Suppressor macrophage (primary cell): ENCODE results near the gene TMEM39A.

Experiments
- DNase-seq, 4 experiments: peaks; one replicate each; pipeline ENCODE4 v3.0.0-alpha.2; 2020 to 2022

The TMEM39A gene

GRCh38 chr3:119444590-119444989 lies 18.8 kb downstream of the TMEM39A start:
- no peak for DNase-seq

DNA sequence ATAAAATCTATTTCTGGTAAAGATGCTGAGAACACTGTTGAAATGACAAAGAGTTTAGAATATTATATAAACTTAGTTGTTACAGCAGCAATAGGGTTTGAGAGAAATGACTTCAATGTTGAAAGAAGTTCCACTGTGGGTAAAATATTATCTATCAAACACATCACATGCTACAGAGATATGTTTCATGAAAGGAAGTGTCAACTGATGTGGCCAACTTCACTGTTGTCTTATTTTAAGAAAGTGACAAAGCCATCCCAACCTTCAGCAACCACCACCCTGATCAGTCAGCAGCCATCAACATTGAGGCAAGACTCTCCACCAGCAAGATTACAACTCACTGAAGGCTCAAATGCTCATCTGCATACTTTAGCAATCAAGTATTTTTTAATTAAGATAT lies 20.2 kb downstream of the TMEM39A start:
- no peak for DNase-seq

GRCh38 chr3:119437691-119438258 lies 25.6 kb downstream of the TMEM39A start:
- DNase-seq: no peak

- DNase-seq: no peak
These were observed 26.4 kb downstream of the TMEM39A start for GRCh38 chr3:119436977-119437376.

GRCh38 chr3:119434703-119435102 lies 28.7 kb downstream of the TMEM39A start:
- DNase-seq: no peak

DNA sequence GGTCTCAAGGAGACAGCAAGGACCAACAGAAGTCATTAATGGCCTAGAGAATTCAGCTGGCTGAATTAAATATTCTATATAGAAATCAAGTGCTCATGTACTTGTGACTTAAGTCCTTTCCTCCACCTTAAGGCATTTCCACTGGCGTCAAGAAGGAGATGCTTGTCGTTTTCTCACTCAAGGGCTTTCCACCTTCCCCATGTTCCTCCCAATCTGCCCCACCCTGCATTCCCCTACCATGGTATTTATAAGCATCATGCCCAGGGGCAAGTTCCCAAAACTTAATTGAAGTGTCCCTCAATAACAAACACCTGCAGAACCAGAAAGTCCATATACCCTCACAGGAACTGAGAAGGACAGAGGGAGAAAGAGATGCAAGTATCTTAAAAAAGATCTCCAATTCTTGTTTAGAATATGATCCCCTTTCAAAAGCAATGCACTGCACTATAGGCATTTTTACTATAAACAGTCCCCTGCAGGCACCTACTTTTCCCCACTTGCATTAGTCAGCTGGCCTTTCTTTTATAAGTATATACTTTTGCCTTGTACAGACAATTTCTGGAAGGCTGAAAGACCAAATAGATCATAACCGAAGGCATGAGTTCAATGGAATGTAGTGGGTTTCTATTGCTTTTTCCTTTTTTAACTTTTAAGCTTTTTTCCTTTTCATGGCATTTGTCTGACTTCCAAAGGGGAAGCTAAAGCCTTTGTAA lies 29.6 kb downstream of the TMEM39A start:
- no peak for DNase-seq

GRCh38 chr3:119428538-119428937 lies 34.9 kb downstream of the TMEM39A start:
- no peak for DNase-seq

GRCh38 chr3:119427669-119428068 lies 35.7 kb downstream of the TMEM39A start:
- no peak for DNase-seq

DNA sequence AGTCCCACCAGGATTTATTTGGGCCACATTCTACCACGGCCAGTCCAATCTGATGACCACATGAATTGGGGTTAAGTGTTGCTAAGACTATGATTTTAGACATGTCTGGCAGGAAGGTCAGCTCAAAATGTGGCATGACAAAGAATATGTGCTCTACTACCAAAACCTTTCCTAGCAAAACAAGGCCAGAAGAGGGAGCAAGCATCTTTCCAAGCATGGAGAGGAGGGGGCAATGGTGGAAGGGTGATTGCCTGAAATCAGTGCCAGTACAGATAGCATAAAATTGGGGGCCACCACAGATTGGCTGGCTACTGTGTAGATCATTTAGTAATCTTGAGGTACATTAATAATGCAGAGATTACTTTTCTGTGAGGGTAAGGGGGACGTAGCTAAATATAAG lies 43.2 kb downstream of the TMEM39A start:
- DNase-seq: no peak

DNA sequence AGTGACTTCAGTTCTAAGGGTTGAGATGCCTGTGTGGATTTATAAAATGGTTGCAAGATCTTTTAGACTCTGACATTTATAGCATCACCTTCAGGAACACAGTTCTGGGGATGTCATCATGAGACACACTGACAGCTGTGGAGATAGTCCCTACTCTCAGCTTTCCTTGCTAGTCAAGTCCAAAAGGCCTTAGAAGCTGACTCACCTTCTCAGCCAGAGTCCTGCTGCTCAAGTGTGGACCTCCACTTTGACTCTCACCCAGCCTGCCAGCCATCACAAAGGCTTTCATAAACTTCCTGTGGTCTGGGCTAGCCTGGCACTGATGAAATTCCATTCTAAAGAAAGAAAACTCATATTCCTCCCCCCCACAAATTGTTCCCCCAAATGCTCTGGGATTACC lies 44.8 kb downstream of the TMEM39A start:
- DNase-seq: no peak

DNA sequence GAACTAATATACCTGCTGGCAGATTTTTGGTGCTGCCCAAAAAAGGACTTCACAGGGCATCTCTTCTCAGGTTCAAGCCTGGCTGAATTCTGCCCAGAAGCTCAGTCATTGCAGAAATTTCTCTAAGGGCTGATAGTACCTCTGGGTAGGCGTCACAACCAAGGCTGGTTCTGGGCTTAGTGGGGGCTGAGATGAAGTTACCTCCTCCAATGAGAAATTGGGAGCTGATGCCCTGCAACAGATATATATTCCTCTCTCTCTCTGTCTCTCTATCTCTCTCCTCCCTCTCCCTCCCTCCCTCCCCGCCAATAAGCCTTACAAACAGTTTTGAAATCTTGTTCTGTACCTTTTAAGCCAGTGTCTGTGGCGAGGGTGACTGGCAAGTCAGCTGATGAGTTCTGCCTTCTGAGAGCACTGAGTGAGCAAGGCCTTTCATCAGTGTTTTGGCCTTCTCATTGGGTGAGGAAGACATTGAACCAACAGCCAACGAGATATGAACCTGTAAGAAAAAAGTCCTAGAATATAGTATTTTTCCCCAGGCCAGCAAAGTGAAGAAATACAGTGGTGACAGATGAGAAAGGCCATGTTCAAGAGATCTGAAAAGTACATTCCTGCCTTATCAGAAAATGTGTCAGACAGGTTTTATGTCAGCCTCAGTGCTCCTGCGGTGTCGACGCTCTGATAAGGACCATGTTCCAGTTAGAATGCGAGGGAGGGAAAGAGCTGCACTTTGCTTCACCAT lies 45.5 kb downstream of the TMEM39A start:
- no peak for DNase-seq

- no peak for DNase-seq
These were observed 46.5 kb downstream of the TMEM39A start for GRCh38 chr3:119416873-119417272.

- DNase-seq: no peak
These were observed 49.7 kb downstream of the TMEM39A start for GRCh38 chr3:119413603-119414280.

- no peak for DNase-seq
These were observed 53.6 kb downstream of the TMEM39A start for GRCh38 chr3:119409844-119410243.

DNA sequence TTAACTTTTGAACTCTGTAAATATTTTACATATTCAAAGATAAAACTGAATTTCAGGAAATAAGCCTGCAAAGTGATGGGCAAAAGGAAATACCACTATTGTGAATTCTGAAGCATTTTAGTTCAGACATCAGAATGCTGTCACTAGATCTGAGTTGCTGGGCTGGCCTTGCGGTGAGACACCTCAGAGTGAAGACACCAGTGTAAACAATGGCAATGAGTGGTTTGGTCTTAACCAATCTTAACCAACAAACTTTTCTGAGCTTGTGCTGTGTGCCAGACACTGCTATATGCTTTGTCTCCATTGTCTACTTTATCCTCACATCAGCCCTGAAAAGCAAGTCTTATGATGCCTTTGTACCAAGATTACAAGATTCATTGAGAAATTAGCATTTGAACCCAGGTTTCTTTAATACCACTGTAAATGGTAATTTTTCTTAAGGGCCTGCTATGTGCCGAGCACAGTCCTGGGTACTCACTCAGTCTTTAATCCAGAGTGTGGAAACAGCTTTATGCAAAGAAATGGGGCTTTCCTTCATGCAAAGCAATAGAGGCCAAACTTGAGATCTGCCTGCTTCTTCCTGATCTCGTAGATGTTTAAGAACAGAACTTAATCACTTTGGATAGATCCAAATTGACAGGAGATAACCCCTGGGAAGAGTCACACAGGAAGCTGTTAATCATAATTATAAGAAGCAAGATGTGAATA lies 55.0 kb downstream of the TMEM39A start:
- no peak for DNase-seq

DNA sequence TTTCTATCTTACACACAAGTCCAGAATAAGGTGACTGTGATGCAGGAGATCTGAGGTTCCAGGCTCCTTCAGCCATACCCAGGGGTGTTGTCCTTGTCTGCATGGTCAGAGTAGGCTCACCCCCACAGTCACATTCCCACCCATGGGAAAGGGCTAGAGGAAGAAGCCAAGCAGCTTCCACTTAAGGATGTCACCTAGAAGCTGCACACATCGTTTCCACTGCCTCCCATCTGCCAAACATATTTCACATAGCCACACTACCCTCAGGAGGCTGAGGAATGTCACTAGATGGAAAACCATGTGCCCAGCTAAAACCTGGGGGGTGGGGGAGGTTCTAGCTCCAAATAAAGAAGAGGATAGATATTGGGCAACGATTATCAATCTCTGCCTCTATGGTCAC lies 58.1 kb downstream of the TMEM39A start:
- DNase-seq: no peak

DNA sequence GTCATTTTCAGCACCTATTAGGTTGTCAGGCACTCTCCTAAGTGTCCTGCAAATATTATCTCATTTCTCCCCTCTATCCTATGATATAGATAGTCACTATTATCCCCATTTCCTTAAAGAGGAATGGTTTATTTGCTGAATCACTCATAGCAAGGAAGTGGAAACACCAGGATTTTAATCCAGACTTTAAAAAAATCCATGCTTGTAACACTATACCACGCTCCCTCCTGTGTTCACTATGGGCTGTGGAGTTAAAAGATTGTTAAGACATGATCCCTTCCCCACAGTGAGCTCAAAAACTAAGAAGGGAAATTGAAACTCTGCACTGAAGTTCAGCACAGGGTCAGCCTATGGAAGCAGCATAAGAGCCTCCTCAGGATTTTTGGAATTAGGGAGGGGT lies 60.2 kb downstream of the TMEM39A start:
- DNase-seq: no peak

DNA sequence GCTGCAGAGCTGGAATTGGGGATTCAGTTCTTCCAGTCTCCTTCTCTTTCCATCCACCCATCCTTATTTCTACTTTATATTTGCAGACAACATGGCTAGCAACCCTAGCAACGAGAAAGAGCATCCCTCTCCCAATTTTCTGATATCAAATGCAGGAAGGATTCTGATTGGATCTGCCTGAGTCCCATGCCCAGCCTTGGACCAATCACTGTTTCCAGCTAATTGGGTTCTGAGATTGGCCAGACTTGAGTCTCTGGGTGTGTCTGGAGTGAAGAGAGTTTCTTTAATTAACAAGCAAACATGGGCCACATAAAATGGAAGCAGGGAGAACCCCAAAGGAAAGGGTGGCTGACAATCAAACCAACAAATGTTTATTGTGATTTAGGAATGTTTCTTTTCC lies 60.6 kb downstream of the TMEM39A start:
- no peak for DNase-seq

GRCh38 chr3:119401503-119402440 lies 61.6 kb downstream of the TMEM39A start:
- DNase-seq: no peak

- DNase-seq: no peak
These were observed 62.3 kb downstream of the TMEM39A start for GRCh38 chr3:119401069-119401468.

- peak; percentile 13 to 86 (median 62) for DNase-seq
These were observed 62.9 kb downstream of the TMEM39A start for GRCh38 chr3:119400466-119400865.

DNA sequence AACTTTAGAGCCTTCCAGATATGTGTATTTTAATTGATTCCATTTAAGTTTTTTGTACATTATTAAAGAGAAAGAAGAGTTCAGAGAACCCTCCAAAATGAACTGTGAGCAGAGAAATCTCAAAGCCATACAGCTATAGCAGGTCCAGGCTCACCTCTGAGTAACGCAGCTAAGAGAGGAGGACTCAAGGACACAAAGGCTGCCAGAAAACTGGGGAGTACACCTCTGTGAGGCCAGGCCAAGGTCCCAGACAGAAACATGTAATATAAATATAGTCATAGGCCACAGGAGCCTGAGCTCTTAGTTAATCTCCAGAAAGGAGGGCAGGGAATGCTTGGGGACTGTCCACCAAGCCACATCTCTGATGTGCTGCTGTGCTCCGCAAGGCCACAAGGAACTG lies 66.5 kb downstream of the TMEM39A start:
- no peak for DNase-seq
